NB4 (cell line): Measurements from ENCODE around the gene OTUD5.

ENCODE experiments used
- CTCF ChIP-seq: IDR thresholded peaks from one replicate; pipeline ENCODE4 v1.5.1; 2012; ENCODE audit warnings: low read depth, low read length
- MAX ChIP-seq: IDR thresholded peaks from 2 replicates; pipeline ENCODE4 v1.6.1; 2011; ENCODE audit warnings: low read depth, low read length
- POLR2A ChIP-seq: IDR thresholded peaks from 2 replicates; pipeline ENCODE4 v1.6.1; 2011; ENCODE audit warnings: mild to moderate bottlenecking; ENCODE audit not compliant: insufficient read length; ENCODE audit errors: extremely low read depth

- no peak for TF ChIP-seq MAX
- peak; percentile 80 for TF ChIP-seq CTCF
- no peak for TF ChIP-seq POLR2A
Measured at GRCh38 chrX:48945517-48946348, 11.7 kb downstream of the OTUD5 start.
